OCI-LY7 (cell line): Measurements from ENCODE around the gene NCS1.

ENCODE experiments used
- CTCF ChIP-seq: fragments of 200-600 bp; sonication (generic); conservative IDR thresholded peaks from 2 replicates; pipeline ENCODE4 v1.5.1; 2014; ENCODE audit warnings: mild to moderate bottlenecking, antibody characterized with exemption, low read length, moderate library complexity, mixed read lengths
- EZH2phosphoT487 ChIP-seq: fragments of 200-600 bp; sonication (generic); IDR thresholded peaks from 2 replicates; pipeline ENCODE4 v1.6.1; 2018; ENCODE audit warnings: low read depth, borderline replicate concordance, mild to moderate bottlenecking, mixed run types, antibody characterized with exemption, low read length, moderate library complexity, mixed read lengths

GRCh38 chr9:130226112-130226511 is 53.9 kb downstream of the NCS1 start:
- TF ChIP-seq EZH2phosphoT487 (no peak), CTCF (no peak)
